B cell (primary cell): ENCODE data around the gene JMJD1C. TPM values are rescaled to one million over a fixed set of nuclear protein-coding genes. Genes with fewer than 3 reads are reported as not detected.
A peak's percentile ranks its signal among the peaks of the same experiment; 100 is the strongest.

Experiments
- ATAC-seq: fragments of 200-7000 bp; cut with Tn5 transposase; one replicate; pipeline ENCODE4 v1.10.0; 2021; ENCODE audit warnings: low read depth, mild to moderate bottlenecking, moderate number of reproducible peaks, moderate library complexity
- CTCF ChIA-PET: fragments of 350-600 bp; sonication (Branson Sonifier 250); formaldehyde crosslinking; loops from one replicate; lab custom pipeline; 2021; ENCODE audit warnings: antibody characterized with exemption, inconsistent platforms; lab: Charles Lee
- POLR2A ChIA-PET: fragments of 350-600 bp; sonication (Branson Sonifier 250); formaldehyde crosslinking; loops from one replicate; lab custom pipeline; 2021; ENCODE audit warnings: antibody characterized with exemption; lab: Charles Lee
- DNase-seq: peaks from one replicate; pipeline ENCODE4 v3.0.0; 2013
- H2AFZ ChIP-seq: 2 replicates; pipeline ENCODE4 v1.6.1; 2012; ENCODE audit warnings: mild to moderate bottlenecking, low read depth, low read length; ENCODE audit not compliant: insufficient read depth, poor library complexity, severe bottlenecking
- H3K27ac ChIP-seq, 2 donors: 1 replicate in 1 of 2; 2 replicates in 1 of 2; pipeline ENCODE4 v1.5.1; 2012 to 2013; ENCODE audit warnings: low read length in 2 of 2, mild to moderate bottlenecking in 2 of 2, moderate library complexity in 1 of 2
- H3K27me3 ChIP-seq, 4 experiments: fragments of 200-600 bp in 1 of 4; sonication (generic) in 1 of 4; replicated peaks in 1 of 4; 1 replicate in 2 of 4; 2 replicates in 2 of 4; pipeline versions ENCODE4 v1.6.1 to v1.7.0; 2013 to 2016; ENCODE audit warnings: low read length in 3 of 4, mild to moderate bottlenecking in 2 of 4, mixed read lengths in 1 of 4, moderate library complexity in 1 of 4; ENCODE audit not compliant: insufficient read depth in 4 of 4, control insufficient read depth in 3 of 4; ENCODE audit errors: control extremely low read depth in 1 of 4
- H3K36me3 ChIP-seq, 2 experiments: replicated peaks in 1 of 2; 1 replicate in 1 of 2; 2 replicates in 1 of 2; pipeline versions ENCODE4 v1.6.1 to v1.7.1; 2013; ENCODE audit warnings: low read length in 1 of 2; ENCODE audit not compliant: insufficient read depth in 2 of 2, control insufficient read depth in 1 of 2; ENCODE audit errors: control extremely low read depth in 1 of 2, extremely low read depth in 1 of 2
- H3K4me1 ChIP-seq, 2 donors: fragments of 200-600 bp in 1 of 2; sonication (generic) in 1 of 2; 1 replicate in 1 of 2; 2 replicates in 1 of 2; pipeline versions ENCODE4 v1.5.1 to v1.6.1; 2013 to 2017; ENCODE audit warnings: low read length in 2 of 2; ENCODE audit not compliant: control insufficient read depth in 2 of 2, insufficient read depth in 2 of 2
- H3K4me2 ChIP-seq: replicated peaks from 2 replicates; pipeline ENCODE3; 2012; ENCODE audit warnings: mild to moderate bottlenecking, low read depth, low read length; ENCODE audit not compliant: poor library complexity, severe bottlenecking
- H3K4me3 ChIP-seq, 5 experiments: fragments of 200-600 bp in 1 of 5; sonication (generic) in 1 of 5; 1 replicate in 3 of 5; 2 replicates in 2 of 5; pipeline versions ENCODE4 v1.5.1 to v1.7.0; 2011 to 2016; ENCODE audit warnings: low read length in 4 of 5, mild to moderate bottlenecking in 4 of 5, low read depth in 2 of 5, control low read depth in 1 of 5, moderate library complexity in 1 of 5; ENCODE audit not compliant: insufficient read depth in 1 of 5; ENCODE audit errors: control extremely low read depth in 1 of 5, extremely low read depth in 1 of 5
- H3K79me2 ChIP-seq: fragments of 200-600 bp; sonication (generic); one replicate; pipeline ENCODE4 v1.6.0; 2016; ENCODE audit warnings: low read length; ENCODE audit not compliant: control insufficient read depth, insufficient read depth
- H3K9ac ChIP-seq: fragments of 200-600 bp; sonication (generic); 2 replicates; pipeline ENCODE4 v1.6.1; 2017; ENCODE audit warnings: mild to moderate bottlenecking, low read length, moderate library complexity
- H3K9me3 ChIP-seq, 3 donors: one replicate each; pipeline versions ENCODE4 v1.6.1 to v1.7.1; 2013; ENCODE audit warnings: low read length in 2 of 3; ENCODE audit not compliant: control insufficient read depth in 2 of 3, insufficient read depth in 1 of 3; ENCODE audit errors: control extremely low read depth in 1 of 3
- H4K20me1 ChIP-seq: 2 replicates; pipeline ENCODE4 v1.6.0; 2012; ENCODE audit warnings: mild to moderate bottlenecking, low read length; ENCODE audit not compliant: insufficient read depth, control insufficient read depth, poor library complexity, severe bottlenecking
- H3K27ac Mint-ChIP-seq: one replicate; pipeline ENCODE4 v1.8.0; 2021; ENCODE audit warnings: mixed read lengths
- H3K27me3 Mint-ChIP-seq: one replicate; pipeline ENCODE4 v1.8.0; 2021; ENCODE audit warnings: mixed read lengths
- H3K4me1 Mint-ChIP-seq: one replicate; pipeline ENCODE4 v1.8.0; 2021; ENCODE audit warnings: mixed read lengths
- H3K4me3 Mint-ChIP-seq: one replicate; pipeline ENCODE4 v1.8.0; 2021; ENCODE audit warnings: mixed read lengths
- H3K9me3 Mint-ChIP-seq: one replicate; pipeline ENCODE4 v1.8.0; 2022; ENCODE audit warnings: mixed read lengths; ENCODE audit not compliant: insufficient read depth
- CTCF ChIP-seq: fragments of 200-600 bp; IDR thresholded peaks from one replicate; pipeline ENCODE4 v1.8.0; 2022; ENCODE audit warnings: antibody characterized with exemption, mild to moderate bottlenecking
- EZH2 ChIP-seq: IDR thresholded peaks from 2 replicates; pipeline ENCODE4 v1.6.1; 2012; ENCODE audit warnings: borderline replicate concordance, low read depth, mild to moderate bottlenecking, moderate library complexity, low read length; ENCODE audit not compliant: insufficient read depth, poor library complexity, severe bottlenecking
- WGBS: methylation state at CpG from one replicate; pipeline ENCODE4 v1.1.5; 2013; ENCODE audit warnings: missing lambda C conversion rate; ENCODE audit not compliant: insufficient coverage; 5-methylcytosine and 5-hydroxymethylcytosine counted together
- intact Hi-C: fragments of 100-400 bp; cut with micrococcal nuclease; formaldehyde crosslinking; loops from one replicate; pipeline ENCODE4 v1.10.0; 2022
- polyA plus RNA-seq: library from polyadenylated mRNA; depleted of rRNA; stranded (reverse); fragments of >200 nt; gene quantifications from 2 replicates; pipeline ENCODE4 v1.2.3, GENCODE V29; 2012
- total RNA-seq, 2 donors: library from RNA; stranded (reverse); fragments of 120-200 nt in 1 of 2; gene quantifications; 1 replicate in 1 of 2; 2 replicates in 1 of 2; pipeline versions ENCODE4 v1.2.3 to v1.2.4, GENCODE V29; 2013 to 2022

JMJD1C gene
- total and polyA plus RNA-seq, 2 donors (not counting 1 experiment from before 2014, with no cell fraction given), result 81.8 to 235 TPM

- H3K4me1 ChIP-seq, result peaks cover 29 to 39% of the 10 kb centered on the region in 2 donors
- ChIA-PET POLR2A (interaction anchor here (2.8 kb wide), 1 partner anchor 412 kb away, joined by 7 read pairs; no protein-coding TSS in a partner anchor), CTCF (interaction anchor here (0.6 to 7.5 kb wide), 32 partner anchors 8 to 502 kb away, joined by 3 to 98 read pairs (median 4); partner anchors contain the start of gene JMJD1C)
- ATAC-seq (peak; percentile 88), DNase-seq (peak; percentile 73)
- Mint-ChIP-seq H3K9me3 (peaks cover under 1% of the 10 kb centered on the region), H3K4me1 (peaks cover 54% of the 10 kb centered on the region), H3K27me3 (no peaks in the 10 kb centered on the region), H3K27ac (peak overlapping the region; percentile 43), H3K4me3 (no peak overlapping the region)
- TF ChIP-seq CTCF (peak; percentile 83), EZH2 (no peak)
- WGBS, result no CpG with 5 or more reads among the region's 3 CpGs
- H3K79me2 ChIP-seq, result peaks cover 68% of the 10 kb centered on the region
- no peaks in the 10 kb centered on the region for H3K9me3 ChIP-seq
- no peak overlapping the region for H3K9ac ChIP-seq
- H3K36me3 ChIP-seq, result peaks cover 5 to 24% of the 10 kb centered on the region in 2 experiments
- intact Hi-C loops, result loop anchor here (1.0 to 5.0 kb wide), 7 partner anchors 20 to 503 kb away; partner anchors contain the start of genes JMJD1C and REEP3
- no peak overlapping the region for H3K4me3 ChIP-seq
- H3K4me2 ChIP-seq, result peak overlapping the region; percentile 33
- no peaks in the 10 kb centered on the region for H3K27me3 ChIP-seq
- H4K20me1 ChIP-seq, result peaks cover 62% of the 10 kb centered on the region
- peak overlapping the region in 1 of 2 donors; percentile 25 for H3K27ac ChIP-seq
- no peak overlapping the region for H2AFZ ChIP-seq
Observed at GRCh38 chr10:63217120-63217605, 248.6 kb downstream of the JMJD1C start.

- intact Hi-C loops, result no loop called here
Observed at GRCh38 chr10:63214571-63214970, 251.2 kb downstream of the JMJD1C start.

More at GRCh38 chr10:63214571-63214970, 251.2 kb downstream of the JMJD1C start:
- Mint-ChIP-seq H3K4me3 (no peak overlapping the region), H3K27me3 (no peaks in the 10 kb centered on the region), H3K27ac (peak overlapping the region; percentile 18), H3K4me1 (peaks cover 41% of the 10 kb centered on the region), H3K9me3 (peaks cover 2% of the 10 kb centered on the region)
- H3K4me3 ChIP-seq, result no peak overlapping the region
- H3K9me3 ChIP-seq, result no peaks in the 10 kb centered on the region
- DNase-seq, result no peak
- no peak overlapping the region for H3K9ac ChIP-seq
- CTCF ChIA-PET, result interaction anchor here (1.9 to 7.5 kb wide), 3 partner anchors 415 to 506 kb away, joined by 12 to 98 read pairs (median 83); no protein-coding TSS in a partner anchor
- no peaks in the 10 kb centered on the region for H3K27me3 ChIP-seq
- H3K36me3 ChIP-seq, result peaks cover 5 to 42% of the 10 kb centered on the region in 2 experiments
- H2AFZ ChIP-seq, result no peak overlapping the region
- no peak overlapping the region for H3K27ac ChIP-seq
- 100% methylated on average over 1 of the region's 2 CpGs for WGBS
- peaks cover 80% of the 10 kb centered on the region for H3K79me2 ChIP-seq
- H4K20me1 ChIP-seq, result peaks cover 56% of the 10 kb centered on the region
- POLR2A ChIA-PET, result no interaction called here
- H3K4me1 ChIP-seq, result peaks cover 22% of the 10 kb centered on the region in 2 donors
- no peak for TF ChIP-seq CTCF
- no peak for TF ChIP-seq EZH2
- H3K4me2 ChIP-seq, result no peak overlapping the region
- no peak for ATAC-seq
